Smooth muscle cell of the brain vasculature (primary cell): Measurements from ENCODE around the gene TMEM9.

ENCODE experiments used
- DNase-seq: peaks from one replicate; pipeline ENCODE4 v3.0.0-alpha.2; 2012; ENCODE audit warnings: low read depth, low spot score

Gene TMEM9

DNA sequence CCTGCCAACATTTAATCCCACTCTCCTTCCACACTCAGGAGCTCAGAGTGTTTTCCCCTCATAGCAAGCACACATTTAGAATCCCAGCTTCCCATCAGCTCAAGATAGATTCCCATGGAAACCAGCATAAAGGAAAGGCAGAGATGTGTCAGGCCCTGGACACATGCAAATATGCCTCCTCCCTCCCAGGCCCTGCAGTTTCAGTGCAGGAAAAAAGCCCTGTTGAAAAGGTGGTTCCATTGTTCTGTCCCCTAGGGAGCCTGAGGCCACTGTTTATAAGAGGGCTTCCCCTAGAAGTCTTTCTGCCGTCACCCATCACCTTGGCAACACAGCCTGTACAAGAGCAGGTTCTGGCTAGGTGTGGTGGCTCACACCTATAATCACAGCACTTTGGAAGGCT, 45.7 kb downstream of the TMEM9 start:
- no peak for DNase-seq

DNA sequence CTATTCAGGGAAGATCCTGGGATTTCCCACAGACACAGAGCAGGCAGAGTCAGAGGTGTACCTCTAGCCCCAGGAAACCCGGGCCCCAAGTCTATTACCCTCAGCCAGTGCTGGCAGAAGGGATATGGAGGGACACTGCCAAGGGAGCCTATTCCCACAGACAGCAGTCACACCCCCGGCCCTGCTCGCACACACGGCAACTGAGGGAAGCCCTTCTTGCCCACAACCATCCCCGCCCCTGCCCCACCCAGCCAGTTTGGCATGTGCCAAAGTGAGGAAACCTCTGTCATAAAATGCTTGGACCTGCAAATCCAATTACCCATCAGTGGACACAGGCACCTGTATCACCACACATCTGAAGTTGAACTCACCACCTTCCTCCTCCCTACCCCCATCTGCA, 48.6 kb downstream of the TMEM9 start:
- no peak for DNase-seq

DNA sequence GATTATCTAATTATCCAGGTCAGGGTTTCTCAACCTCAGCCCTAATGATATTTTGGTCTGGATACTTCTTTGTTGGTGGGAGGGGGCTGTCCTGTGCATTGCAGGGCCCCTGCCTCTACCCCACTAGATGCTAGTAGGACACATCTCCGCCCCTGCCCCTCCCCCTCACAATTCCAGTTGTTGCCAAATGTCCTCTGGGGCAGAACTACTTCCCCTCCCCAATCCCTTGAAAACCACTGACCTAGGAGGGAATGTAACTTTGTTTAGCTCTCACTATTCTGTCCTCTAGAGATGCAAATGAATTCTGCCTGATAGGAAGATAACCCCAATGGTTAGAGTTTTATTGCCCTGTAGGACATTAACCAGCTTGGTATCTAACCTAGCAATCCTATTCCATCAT, 50.1 kb downstream of the TMEM9 start:
- DNase-seq: no peak

DNA sequence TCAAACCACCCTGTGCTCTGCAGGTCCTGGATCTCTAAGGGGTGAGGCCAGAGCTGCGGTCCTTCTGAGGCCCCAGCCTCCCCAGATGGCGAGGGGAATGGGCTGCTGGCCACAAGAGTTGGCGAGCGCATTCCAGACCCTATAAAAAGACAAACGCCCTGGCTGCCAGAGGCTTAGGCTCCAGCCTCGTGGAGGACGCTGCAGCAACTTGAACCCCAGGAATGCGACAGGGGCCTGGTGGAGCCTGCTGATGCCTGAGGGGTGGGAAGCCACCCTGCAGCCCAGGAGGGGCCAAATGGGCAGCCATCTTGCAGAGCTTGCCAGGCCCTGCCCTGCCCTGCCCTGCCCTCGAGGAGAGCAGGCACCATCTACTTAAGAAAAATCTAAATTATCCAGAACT, 50.6 kb downstream of the TMEM9 start:
- no peak for DNase-seq

DNA sequence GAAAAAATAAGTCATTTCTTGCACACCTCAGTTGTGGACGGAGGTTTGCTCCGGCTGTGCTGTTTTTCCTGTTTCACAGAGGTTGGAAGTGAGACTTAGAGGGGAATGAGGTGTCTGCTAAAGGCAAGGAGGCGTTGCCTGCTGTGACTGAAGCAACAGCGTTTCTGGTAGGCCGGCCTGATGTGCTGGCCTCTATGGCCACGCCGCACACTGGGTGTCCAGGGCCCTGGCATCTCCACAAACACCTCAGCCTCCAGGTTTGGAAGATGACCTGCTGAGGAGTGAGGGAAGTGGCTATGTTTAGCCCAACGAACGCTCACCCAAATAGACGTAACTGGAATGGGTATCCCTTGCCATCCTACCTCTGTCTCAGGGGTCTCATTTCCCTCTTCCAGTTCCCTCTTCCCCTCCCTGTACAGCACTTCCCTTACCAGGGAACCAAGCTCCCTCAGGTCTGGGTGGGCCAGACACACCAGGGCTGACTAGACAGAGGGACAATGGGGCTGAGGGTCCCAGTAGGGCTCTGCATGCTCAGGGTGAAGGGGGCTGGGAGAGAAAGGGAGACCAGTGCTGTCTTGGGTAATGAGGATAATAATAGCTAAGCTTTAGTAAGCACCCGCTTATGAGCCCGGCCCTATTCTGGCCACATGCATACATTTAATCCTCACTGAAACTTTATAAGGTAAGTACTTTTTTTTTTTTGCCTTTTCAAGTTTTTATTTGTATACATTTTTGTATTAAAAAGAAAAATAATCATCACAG, 53.9 kb downstream of the TMEM9 start:
- DNase-seq: no peak

DNA sequence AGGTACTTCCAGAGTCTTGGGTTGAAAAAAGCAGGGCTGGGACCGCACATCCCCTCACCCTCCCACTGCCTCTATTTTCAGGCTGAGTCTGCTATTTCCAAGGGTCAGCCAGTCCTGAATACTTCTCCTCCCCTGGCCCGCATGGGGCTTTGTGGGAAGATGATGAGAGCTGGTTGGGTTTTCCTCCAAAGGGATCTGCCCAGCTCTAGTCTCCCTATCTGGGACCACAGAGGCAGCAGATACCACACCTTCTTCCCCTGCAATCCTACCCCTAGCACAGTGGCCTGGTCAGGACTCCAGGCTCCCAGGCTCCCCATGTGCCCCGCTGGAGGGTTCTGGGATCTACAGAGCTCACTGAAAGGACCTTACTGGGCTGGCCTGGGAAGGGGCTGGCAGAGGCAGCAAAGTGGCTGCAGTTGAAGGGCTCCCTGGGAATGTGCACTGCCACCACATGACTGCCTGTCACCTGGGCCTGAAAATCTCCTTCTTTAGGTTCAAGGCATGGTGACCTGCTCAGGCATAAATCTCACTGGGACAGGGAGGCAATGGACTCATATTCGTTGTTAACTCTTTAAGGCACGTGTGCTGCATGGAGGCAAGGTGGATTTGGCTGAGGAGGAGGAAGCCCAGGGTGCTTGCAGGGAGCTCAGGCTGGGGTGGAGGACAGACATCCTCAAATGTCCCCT, 55.1 kb downstream of the TMEM9 start:
- no peak for DNase-seq

DNA sequence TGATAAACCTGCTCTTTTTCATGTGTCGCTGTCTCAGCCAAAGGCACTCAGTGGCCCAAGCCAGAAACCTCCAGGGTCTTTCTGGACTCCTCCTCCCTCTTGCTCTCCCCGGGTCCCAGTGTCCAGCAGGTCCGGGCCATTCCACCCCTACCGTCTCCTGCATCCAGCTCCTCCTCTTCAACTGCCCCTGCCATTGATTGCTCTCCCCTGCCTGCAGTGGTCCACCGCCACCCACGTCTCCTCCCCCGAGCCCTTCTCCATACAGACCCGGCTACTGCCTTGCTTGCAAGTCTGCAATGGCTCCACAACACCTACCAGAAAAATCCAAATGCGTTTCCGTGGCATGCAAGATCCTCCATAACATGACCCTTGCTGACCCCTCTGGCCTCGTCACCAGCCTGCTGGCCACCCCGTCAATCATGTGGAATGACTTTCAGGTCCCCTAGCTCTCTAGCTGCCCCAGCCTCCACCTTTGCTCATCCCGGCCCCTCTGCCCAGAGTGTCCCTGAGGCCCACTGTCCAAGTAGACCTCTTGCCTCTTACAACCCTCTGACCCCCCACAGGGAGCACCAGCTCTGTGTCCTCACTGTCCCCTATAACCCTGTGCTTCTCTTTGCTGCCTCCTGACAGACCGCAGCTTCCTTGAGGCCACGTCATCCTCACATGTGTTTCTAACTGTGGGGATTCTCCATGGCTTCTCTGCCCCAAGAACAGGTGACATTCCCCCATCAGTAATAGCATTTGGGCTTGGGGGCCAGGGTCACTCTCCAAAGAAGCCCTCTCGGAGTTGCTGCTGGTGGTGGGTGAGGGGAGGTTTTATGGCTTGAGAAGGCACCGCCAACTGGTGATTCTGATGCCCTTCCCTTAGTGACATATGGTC, 57.1 kb downstream of the TMEM9 start:
- no peak for DNase-seq

DNA sequence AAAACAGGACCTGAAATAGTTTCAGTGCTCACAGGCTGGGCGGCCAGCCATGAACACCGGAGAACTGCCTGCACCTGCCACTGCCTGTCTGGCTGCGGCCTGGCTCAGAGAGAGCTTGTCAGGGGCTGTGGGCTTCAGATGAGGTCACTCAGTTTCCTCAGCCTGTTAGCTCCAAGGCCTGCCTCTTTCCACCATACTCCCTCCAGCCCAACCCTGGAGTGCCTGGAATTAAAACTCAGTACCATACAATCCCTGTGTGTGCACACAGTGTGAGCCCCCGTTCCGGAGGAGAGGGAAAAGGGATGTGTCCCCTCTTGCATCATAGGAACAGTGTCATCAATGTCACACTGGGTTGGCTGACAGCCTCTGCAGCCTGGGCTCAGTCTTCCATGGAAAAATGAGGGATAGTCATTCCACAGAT, 58.2 kb downstream of the TMEM9 start:
- no peak for DNase-seq

DNA sequence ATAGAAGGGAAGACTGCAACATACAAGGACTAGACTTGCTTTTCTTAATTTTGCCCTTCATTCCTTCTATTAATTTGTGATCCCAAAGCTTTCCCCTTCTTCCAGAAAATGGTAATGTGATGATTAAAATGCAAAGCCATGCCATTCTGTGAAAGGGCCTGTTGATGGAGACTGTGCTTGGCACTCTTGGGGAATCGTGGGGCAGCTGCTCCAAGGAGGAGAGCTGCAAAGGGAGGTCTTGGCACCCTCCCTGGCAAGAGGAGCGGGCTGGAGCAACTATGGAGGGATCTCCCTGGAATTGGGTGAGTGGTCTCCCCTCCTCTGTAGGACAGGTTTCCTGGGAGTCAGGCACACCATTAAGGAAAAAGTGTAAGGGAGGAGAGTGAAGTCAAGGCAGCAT, 58.7 kb downstream of the TMEM9 start:
- DNase-seq: no peak

DNA sequence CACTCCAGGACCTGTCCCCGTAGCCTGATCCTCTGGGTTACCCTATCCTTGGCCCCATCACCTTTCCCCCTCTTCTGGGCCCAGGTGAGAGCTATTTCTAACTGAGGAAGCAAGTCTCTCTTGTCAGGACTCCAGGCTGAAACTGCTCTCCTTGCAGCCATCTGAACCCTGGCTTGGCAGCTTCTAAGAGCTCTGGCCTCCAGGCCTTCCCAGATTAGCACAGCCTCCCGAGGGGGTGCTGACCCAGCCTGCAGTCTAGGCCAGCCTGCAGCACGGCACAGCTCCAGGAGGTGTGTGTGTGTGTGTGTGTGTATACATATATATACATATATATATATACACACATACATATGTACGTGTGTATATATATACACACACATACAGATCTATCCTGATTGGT, 59.4 kb downstream of the TMEM9 start:
- DNase-seq: no peak

DNA sequence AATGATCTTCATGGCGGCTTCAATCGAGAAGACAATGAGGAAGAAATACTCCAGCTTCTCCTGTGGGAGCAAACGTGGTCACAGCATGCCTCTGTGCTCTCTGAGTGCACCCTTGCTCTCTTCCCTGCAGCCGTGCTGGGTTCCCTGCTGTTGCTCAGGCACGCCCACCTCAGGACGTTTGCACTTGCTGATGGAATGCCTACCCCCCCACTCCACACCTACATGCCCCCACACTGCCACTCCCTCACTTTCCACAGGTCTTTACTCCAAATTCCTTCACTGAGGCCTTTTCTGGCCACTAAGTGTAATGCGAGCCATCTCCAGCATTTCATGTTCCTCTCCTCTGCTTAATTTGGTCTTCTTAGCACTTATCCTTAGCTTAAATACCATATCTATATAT, 60.3 kb downstream of the TMEM9 start:
- DNase-seq: no peak

DNA sequence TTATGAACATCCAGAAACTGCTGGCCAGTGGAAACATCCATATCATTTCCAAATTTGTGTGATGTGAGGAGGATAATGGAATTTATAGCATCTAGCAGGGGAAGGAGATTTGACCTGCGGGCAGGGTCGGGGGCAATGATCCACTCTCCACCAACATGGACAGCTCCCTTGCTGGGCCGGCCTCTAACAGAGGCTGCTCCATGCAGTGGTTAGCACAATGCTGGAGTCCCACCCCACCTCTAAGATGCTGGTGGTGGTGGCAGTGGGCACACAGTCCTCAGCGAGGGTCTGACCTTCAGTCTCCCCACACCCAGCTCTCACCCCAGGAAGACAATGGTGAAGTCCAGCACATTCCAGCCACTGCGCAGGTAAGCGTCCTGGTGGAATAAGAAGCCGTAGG, 60.7 kb downstream of the TMEM9 start:
- DNase-seq: no peak

DNA sequence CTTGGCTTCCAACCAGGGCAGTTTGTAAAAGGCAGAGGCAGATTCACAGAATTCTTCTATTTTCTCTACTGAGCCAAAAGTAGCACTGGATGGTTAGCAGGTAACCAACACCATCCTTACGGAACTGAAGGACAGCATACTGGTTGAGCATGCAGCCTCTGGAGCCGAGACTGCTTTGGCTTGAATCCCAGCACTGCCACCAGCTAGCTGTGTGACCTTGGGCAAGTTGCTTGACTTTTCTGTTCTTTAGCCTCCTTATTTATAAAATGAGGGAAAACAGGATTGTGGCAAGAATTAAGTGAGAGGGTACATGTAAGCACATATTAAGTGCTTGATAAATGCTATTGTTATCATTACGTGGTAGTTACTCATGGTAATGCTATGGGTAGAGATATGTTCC, 61.5 kb downstream of the TMEM9 start:
- DNase-seq: no peak

DNA sequence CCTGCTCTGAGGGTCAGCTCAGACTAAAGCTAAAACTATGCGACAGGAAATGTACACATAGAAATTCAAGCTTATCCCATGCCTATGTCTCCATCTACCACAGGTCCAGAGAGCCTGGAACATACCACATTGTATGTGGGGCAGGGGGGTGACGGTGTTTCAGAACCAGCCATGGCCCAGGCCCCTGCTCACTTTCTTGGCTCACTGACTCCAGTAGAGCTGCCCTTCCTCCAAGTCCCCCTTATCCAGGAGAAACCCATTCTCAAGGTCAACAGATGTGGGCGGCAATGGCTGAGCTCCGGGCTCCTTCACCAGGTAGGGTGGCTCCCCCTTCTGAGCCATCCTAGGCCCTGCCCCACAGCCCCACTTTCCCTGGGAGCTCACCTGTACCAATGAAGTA, 63.0 kb downstream of the TMEM9 start:
- DNase-seq: no peak

DNA sequence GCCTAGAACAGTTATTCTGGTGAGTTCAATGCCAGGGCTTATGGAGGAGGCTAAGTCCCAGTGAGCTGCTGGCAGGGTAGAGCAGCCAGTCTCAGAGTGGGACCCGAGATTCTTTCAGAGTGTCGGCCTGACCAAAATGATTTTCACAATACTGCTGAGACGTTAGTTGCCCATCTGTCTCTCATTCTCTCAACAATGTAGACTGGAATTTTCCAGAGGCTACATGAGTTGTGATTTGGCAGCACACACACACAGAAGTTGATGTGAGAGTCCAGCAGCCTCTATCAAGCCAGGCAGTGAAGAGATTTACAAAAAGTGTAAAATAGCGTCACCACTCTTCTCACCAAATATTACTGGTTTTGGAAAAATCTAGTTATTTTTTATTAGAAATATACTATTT, 63.7 kb downstream of the TMEM9 start:
- DNase-seq: no peak

DNA sequence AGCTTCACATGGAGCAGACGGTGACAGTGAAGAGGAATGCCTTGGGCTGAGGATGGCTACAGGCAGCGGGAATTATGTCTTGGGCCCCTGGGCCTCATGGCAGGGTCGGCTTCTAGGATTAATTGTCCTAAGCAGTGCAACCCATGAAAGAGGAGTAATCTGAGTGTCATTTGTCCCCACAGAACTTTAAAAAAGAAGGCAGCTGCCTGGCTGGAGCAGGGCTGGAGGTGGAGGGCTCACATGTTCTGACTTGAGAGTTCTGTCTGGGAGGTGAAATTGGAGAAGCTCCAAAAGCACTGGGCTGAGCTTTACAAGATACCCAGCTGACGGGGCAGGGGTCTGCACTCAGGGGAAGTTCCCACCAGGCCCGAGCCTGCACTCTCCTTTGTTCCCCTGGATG, 64.7 kb downstream of the TMEM9 start:
- no peak for DNase-seq

DNA sequence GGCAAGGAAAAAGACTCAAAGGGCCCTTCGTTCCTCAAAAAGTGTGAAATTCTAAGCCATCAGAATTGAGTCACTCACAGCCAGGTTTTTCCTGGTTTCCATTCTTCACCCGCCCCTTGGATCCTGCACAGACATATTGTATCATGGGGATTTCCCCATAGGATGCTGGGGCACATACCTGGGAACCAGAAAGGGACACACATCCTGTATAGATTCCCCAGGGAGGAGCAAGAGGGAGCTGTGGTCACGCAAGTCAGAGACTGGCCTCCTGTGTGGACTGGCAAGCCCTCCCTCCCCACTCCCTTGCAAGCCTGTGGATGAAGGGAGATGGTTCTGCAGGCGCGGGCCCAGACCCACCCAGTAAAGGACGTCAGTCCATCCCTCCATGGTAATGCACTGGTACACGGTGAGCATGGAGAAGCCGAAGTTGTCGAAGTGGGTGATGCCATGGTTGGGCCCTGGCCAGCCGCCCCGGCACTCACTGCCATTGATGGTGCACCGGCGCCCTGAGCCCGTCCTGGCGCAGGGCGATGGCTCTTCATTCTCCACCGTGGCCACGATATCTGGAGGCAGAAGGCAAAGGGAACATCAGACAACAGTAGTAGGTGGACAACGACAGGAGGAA, 65.3 kb downstream of the TMEM9 start:
- DNase-seq: no peak

DNA sequence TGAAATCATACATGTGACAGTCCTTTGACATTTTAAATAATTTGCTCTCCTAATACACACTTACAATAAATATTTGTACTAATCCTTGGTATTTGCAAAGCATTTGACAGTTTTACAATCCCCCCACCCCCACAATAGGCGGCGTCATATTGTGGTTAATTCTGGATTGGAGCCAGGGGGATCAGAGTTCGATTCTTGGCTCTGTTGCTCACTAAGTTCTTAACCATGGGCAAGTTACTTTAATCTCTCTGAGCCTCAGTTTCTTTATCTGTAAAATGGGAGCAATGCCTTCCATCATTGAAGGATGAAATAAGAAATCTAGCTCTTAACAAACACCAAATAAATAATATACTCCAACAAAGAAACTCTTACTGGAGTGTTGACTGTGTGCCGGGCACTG, 65.9 kb downstream of the TMEM9 start:
- no peak for DNase-seq

DNA sequence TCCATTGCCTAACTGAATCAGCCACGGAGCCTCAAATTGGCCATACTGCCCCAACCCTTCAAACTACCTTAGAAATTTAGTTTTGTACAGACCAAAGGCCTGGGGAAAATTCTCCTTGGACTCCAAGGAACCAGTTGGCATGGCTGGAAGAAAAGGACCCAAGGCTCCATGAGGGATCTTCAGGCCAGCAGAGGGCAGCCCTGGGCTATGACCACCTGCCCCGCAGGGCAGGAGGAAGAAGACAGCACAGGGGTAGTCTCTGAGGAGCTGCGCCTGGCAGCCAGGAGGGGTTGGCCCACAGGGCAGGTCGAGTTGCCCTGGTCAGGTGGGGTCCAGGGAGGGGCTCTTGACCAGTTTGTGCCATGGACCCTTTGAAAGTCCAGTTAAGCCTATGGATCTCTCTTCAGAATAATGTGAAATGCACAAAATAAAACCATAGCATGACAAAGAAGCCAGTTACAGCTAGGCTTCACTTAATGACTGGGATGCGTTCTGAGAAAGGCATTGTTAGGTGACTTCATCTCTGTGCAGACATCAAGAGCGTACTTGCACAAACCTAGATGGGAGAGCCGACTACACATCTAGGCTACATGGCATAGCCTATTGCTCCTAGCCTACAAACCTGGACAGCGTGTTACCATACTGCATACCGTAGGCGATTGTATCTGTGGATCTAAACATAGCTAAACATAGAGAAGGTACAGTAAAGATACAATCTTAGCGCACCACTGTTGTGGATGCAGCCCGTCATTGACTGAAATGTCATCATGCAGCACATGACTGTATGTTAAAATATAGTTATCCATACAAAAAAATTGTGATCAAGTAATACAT, 68.2 kb downstream of the TMEM9 start:
- DNase-seq: no peak
